GM13976 (cell line): ENCODE results near the gene CIB4.
A peak's percentile ranks its signal among the peaks of the same experiment; 100 is the strongest.

Source experiments
- DNase-seq: peaks from one replicate; pipeline ENCODE4 v3.0.0; 2012; ENCODE audit warnings: low spot score
- CTCF ChIP-seq: IDR thresholded peaks from 2 replicates; pipeline ENCODE4 v1.5.1; 2012; ENCODE audit warnings: borderline replicate concordance, mild to moderate bottlenecking; ENCODE audit not compliant: insufficient read depth; ENCODE audit errors: extremely low read depth, missing control alignments, control extremely low read depth
- in situ Hi-C: fragments of 300-500 bp; cut with MboI; formaldehyde crosslinking; loops from one replicate; pipeline ENCODE4 v1.12.0; 2022; ENCODE audit warnings: low sequenced_read_pairs, mixed read lengths, inconsistent platforms; ENCODE audit not compliant: unreplicated experiment

CIB4 gene

GRCh38 chr2:26614216-26615138, 26.7 kb downstream of the CIB4 start:
- no peak for DNase-seq
- in situ Hi-C loops, result no loop called here
- TF ChIP-seq CTCF, result peak; percentile 3

- in situ Hi-C loops, result no loop called here
- no peak for DNase-seq
- no peak for TF ChIP-seq CTCF
These were observed 27.6 kb downstream of the CIB4 start for GRCh38 chr2:26613241-26614215.

- DNase-seq, result no peak
- TF ChIP-seq CTCF, result no peak
- in situ Hi-C loops, result no loop called here
These were observed 28.5 kb downstream of the CIB4 start for GRCh38 chr2:26612522-26613240.

GRCh38 chr2:26612034-26612433, 29.1 kb downstream of the CIB4 start:
- no peak for DNase-seq
- in situ Hi-C loops, result no loop called here

GRCh38 chr2:26610504-26611335, 30.4 kb downstream of the CIB4 start:
- DNase-seq, result no peak
- in situ Hi-C loops, result no loop called here
- TF ChIP-seq CTCF, result no peak

More at GRCh38 chr2:26612034-26612433, 29.1 kb downstream of the CIB4 start:
- no peak for TF ChIP-seq CTCF
